ENCODE data around the gene LTBP2.

LTBP2 gene

GRCh38 chr14:74647678-74648461 is 35.8 kb upstream of the LTBP2 start:
- Mint-ChIP-seq H3K36me3 (ENCODE audit: low read depth) (no peaks in the 10 kb centered on the region), H3K9me3 (no peaks in the 10 kb centered on the region), H3K4me1 (ENCODE audit: low read depth) (peaks cover 13% of the 10 kb centered on the region), H3K27me3 (peaks cover 11% of the 10 kb centered on the region), H3K4me3 (no peak overlapping the region), H3K27ac (no peak overlapping the region)
- intact Hi-C loops (cut with micrococcal nuclease) = no loop called here

GRCh38 chr14:74647061-74647677 is 35.1 kb upstream of the LTBP2 start:
- Mint-ChIP-seq H3K4me3 (no peak overlapping the region), H3K4me1 (ENCODE audit: low read depth) (peaks cover 13% of the 10 kb centered on the region), H3K9me3 (no peaks in the 10 kb centered on the region), H3K27ac (no peak overlapping the region), H3K36me3 (ENCODE audit: low read depth) (no peaks in the 10 kb centered on the region), H3K27me3 (peaks cover 11% of the 10 kb centered on the region)
- intact Hi-C loops (cut with micrococcal nuclease) = no loop called here

GRCh38 chr14:74645756-74646470 is 33.9 kb upstream of the LTBP2 start:
- H3K4me3 Mint-ChIP-seq = no peak overlapping the region
- H3K27me3 Mint-ChIP-seq = peaks cover 11% of the 10 kb centered on the region
- no peak overlapping the region for H3K27ac Mint-ChIP-seq
- no peaks in the 10 kb centered on the region for H3K9me3 Mint-ChIP-seq
- peaks cover 13% of the 10 kb centered on the region for H3K4me1 Mint-ChIP-seq (ENCODE audit: low read depth)
- no peaks in the 10 kb centered on the region for H3K36me3 Mint-ChIP-seq (ENCODE audit: low read depth)
- intact Hi-C loops (cut with micrococcal nuclease) = no loop called here

- Mint-ChIP-seq H3K4me1 (ENCODE audit: low read depth) (peaks cover 13% of the 10 kb centered on the region), H3K36me3 (ENCODE audit: low read depth) (no peaks in the 10 kb centered on the region), H3K27ac (no peak overlapping the region), H3K4me3 (no peak overlapping the region), H3K27me3 (peaks cover 11% of the 10 kb centered on the region), H3K9me3 (no peaks in the 10 kb centered on the region)
- intact Hi-C loops (cut with micrococcal nuclease) = no loop called here
Observed at GRCh38 chr14:74645244-74645643, 33.2 kb upstream of the LTBP2 start.

GRCh38 chr14:74641601-74642391 is 29.8 kb upstream of the LTBP2 start:
- H3K27ac Mint-ChIP-seq = no peak overlapping the region
- peaks cover 14% of the 10 kb centered on the region for H3K4me1 Mint-ChIP-seq (ENCODE audit: low read depth)
- intact Hi-C loops (cut with micrococcal nuclease) = no loop called here
- no peaks in the 10 kb centered on the region for H3K9me3 Mint-ChIP-seq
- no peaks in the 10 kb centered on the region for H3K36me3 Mint-ChIP-seq (ENCODE audit: low read depth)
- peaks cover 9% of the 10 kb centered on the region for H3K27me3 Mint-ChIP-seq
- H3K4me3 Mint-ChIP-seq = no peak overlapping the region

- intact Hi-C loops (cut with micrococcal nuclease) = no loop called here
- Mint-ChIP-seq H3K4me3 (no peak overlapping the region), H3K4me1 (ENCODE audit: low read depth) (peaks cover 7% of the 10 kb centered on the region), H3K27ac (no peak overlapping the region), H3K36me3 (ENCODE audit: low read depth) (no peaks in the 10 kb centered on the region), H3K9me3 (no peaks in the 10 kb centered on the region), H3K27me3 (peaks cover 9% of the 10 kb centered on the region)
Observed at GRCh38 chr14:74638966-74639365, 26.9 kb upstream of the LTBP2 start.

- intact Hi-C loops (cut with micrococcal nuclease) = no loop called here
- H3K27me3 Mint-ChIP-seq = peaks cover 10% of the 10 kb centered on the region
- no peaks in the 10 kb centered on the region for H3K9me3 Mint-ChIP-seq
- no peaks in the 10 kb centered on the region for H3K36me3 Mint-ChIP-seq (ENCODE audit: low read depth)
- no peak overlapping the region for H3K4me3 Mint-ChIP-seq
- no peak overlapping the region for H3K27ac Mint-ChIP-seq
- peaks cover 7% of the 10 kb centered on the region for H3K4me1 Mint-ChIP-seq (ENCODE audit: low read depth)
Observed at GRCh38 chr14:74638066-74638465, 26.0 kb upstream of the LTBP2 start.

GRCh38 chr14:74637178-74637550 is 25.1 kb upstream of the LTBP2 start:
- Mint-ChIP-seq H3K4me1 (ENCODE audit: low read depth) (peaks cover 7% of the 10 kb centered on the region), H3K27ac (no peak overlapping the region), H3K36me3 (ENCODE audit: low read depth) (no peaks in the 10 kb centered on the region), H3K9me3 (no peaks in the 10 kb centered on the region), H3K4me3 (no peak overlapping the region), H3K27me3 (peaks cover 10% of the 10 kb centered on the region)
- intact Hi-C loops (cut with micrococcal nuclease) = no loop called here

GRCh38 chr14:74636424-74637177 is 24.6 kb upstream of the LTBP2 start:
- no peaks in the 10 kb centered on the region for H3K36me3 Mint-ChIP-seq (ENCODE audit: low read depth)
- intact Hi-C loops (cut with micrococcal nuclease) = no loop called here
- H3K27me3 Mint-ChIP-seq = peaks cover 10% of the 10 kb centered on the region
- no peak overlapping the region for H3K4me3 Mint-ChIP-seq
- no peak overlapping the region for H3K27ac Mint-ChIP-seq
- peaks cover 7% of the 10 kb centered on the region for H3K4me1 Mint-ChIP-seq (ENCODE audit: low read depth)
- no peaks in the 10 kb centered on the region for H3K9me3 Mint-ChIP-seq

GRCh38 chr14:74635847-74636246 is 23.8 kb upstream of the LTBP2 start:
- no peak overlapping the region for H3K27ac Mint-ChIP-seq

GRCh38 chr14:74634964-74635363 is 22.9 kb upstream of the LTBP2 start:
- peaks cover 16% of the 10 kb centered on the region for H3K27me3 Mint-ChIP-seq
- H3K4me1 Mint-ChIP-seq (ENCODE audit: low read depth) = peaks cover 7% of the 10 kb centered on the region
- no peak overlapping the region for H3K27ac Mint-ChIP-seq
- H3K36me3 Mint-ChIP-seq (ENCODE audit: low read depth) = no peaks in the 10 kb centered on the region
- H3K4me3 Mint-ChIP-seq = no peak overlapping the region
- H3K9me3 Mint-ChIP-seq = no peaks in the 10 kb centered on the region
- intact Hi-C loops (cut with micrococcal nuclease) = no loop called here

More at GRCh38 chr14:74635847-74636246, 23.8 kb upstream of the LTBP2 start:
- intact Hi-C loops (cut with micrococcal nuclease) = no loop called here
- Mint-ChIP-seq H3K27me3 (peaks cover 13% of the 10 kb centered on the region), H3K36me3 (ENCODE audit: low read depth) (no peaks in the 10 kb centered on the region), H3K9me3 (no peaks in the 10 kb centered on the region), H3K4me3 (no peak overlapping the region), H3K4me1 (ENCODE audit: low read depth) (peaks cover 7% of the 10 kb centered on the region)

GRCh38 chr14:74634481-74634880 is 22.4 kb upstream of the LTBP2 start:
- Mint-ChIP-seq H3K4me3 (no peak overlapping the region), H3K36me3 (ENCODE audit: low read depth) (no peaks in the 10 kb centered on the region), H3K27ac (no peak overlapping the region), H3K9me3 (no peaks in the 10 kb centered on the region), H3K4me1 (ENCODE audit: low read depth) (peaks cover 7% of the 10 kb centered on the region), H3K27me3 (peaks cover 16% of the 10 kb centered on the region)
- intact Hi-C loops (cut with micrococcal nuclease) = no loop called here
